Endothelial cell of umbilical vein (primary cell): ENCODE data around the gene CLSTN1. TPM values are rescaled to one million over a fixed set of nuclear protein-coding genes. Genes with fewer than 3 reads are reported as not detected.

ENCODE experiments used
- BruUV-seq: library from RNA; stranded (reverse); fragments of 400-500 nt; replicated peaks from 2 replicates; lab custom pipeline; 2021; lab: Mats Ljungman, UMichigan
- CTCF ChIA-PET: fragments of 300-600, 350-600 bp; sonication (Branson Sonifier 250); formaldehyde crosslinking; loops from one replicate; lab custom pipeline; 2021; ENCODE audit warnings: antibody characterized with exemption, inconsistent platforms; lab: Charles Lee
- POLR2A ChIA-PET: fragments of 300-600, 350-600 bp; sonication (Branson Sonifier 250); formaldehyde crosslinking; loops from one replicate; lab custom pipeline; 2021; ENCODE audit warnings: antibody characterized with exemption, inconsistent platforms; lab: Charles Lee
- DNase-seq: peaks from one replicate; pipeline ENCODE4 v3.0.0-alpha.2; 2011; ENCODE audit warnings: low read depth, low spot score
- FAIRE-seq: peaks from 2 replicates; lab custom pipeline; 2011; peaks lifted over from hg19 to GRCh38; lab: Jason Lieb, UNC
- H2AFZ ChIP-seq: 2 replicates; pipeline ENCODE4 v1.6.0; 2012; ENCODE audit warnings: low read depth, low read length, control low read depth, inconsistent platforms
- H3K27ac ChIP-seq: 2 replicates; pipeline ENCODE4 v1.5.1; 2011; ENCODE audit warnings: low read depth, mild to moderate bottlenecking, control low read depth, low read length, moderate library complexity; ENCODE audit not compliant: insufficient read depth
- H3K27me3 ChIP-seq, 2 experiments: 2 replicates each; pipeline versions ENCODE4 v1.6.0 to v1.6.1; 2011; ENCODE audit warnings: low read length in 2 of 2, mixed read lengths in 1 of 2; ENCODE audit not compliant: control insufficient read depth in 2 of 2, insufficient read depth in 2 of 2
- H3K36me3 ChIP-seq, 2 experiments: 2 replicates in 1 of 2; 3 replicates in 1 of 2; pipeline ENCODE4 v1.5.1; 2011; ENCODE audit warnings: low read length in 2 of 2, mild to moderate bottlenecking in 1 of 2, moderate library complexity in 1 of 2; ENCODE audit not compliant: control insufficient read depth in 2 of 2, insufficient read depth in 2 of 2; ENCODE audit errors: extremely low read depth in 1 of 2
- H3K4me1 ChIP-seq: 3 replicates; pipeline ENCODE4 v1.5.1; 2011; ENCODE audit warnings: mild to moderate bottlenecking, low read length; ENCODE audit not compliant: control insufficient read depth, insufficient read depth; ENCODE audit errors: extremely low read depth
- H3K4me2 ChIP-seq: 2 replicates; pipeline ENCODE4 v1.6.1; 2011; ENCODE audit warnings: low read length, control low read depth, mixed read lengths; ENCODE audit not compliant: insufficient read depth
- H3K4me3 ChIP-seq, 3 experiments: fragments of 200-600 bp in 1 of 3; sonication (generic), shearing (Covaris generic) in 1 of 3; replicated peaks in 1 of 3; 2 replicates each; pipeline ENCODE4 v1.5.1; 2011 to 2016; ENCODE audit warnings: control low read depth in 3 of 3, low read length in 3 of 3, mild to moderate bottlenecking in 2 of 3, inconsistent platforms in 1 of 3, low read depth in 1 of 3, moderate library complexity in 1 of 3; ENCODE audit not compliant: insufficient read depth in 1 of 3
- H3K79me2 ChIP-seq: 2 replicates; pipeline ENCODE4 v1.6.0; 2012; ENCODE audit warnings: low read length, inconsistent platforms; ENCODE audit not compliant: control insufficient read depth, insufficient read depth
- H3K9ac ChIP-seq: replicated peaks from 2 replicates; pipeline ENCODE3; 2011; ENCODE audit warnings: low read length, control low read depth; ENCODE audit not compliant: insufficient read depth; ENCODE audit errors: extremely low read depth
- H3K9me1 ChIP-seq: replicated peaks from 3 replicates; pipeline ENCODE4 v1.6.0; 2011; ENCODE audit warnings: mild to moderate bottlenecking, low read length; ENCODE audit not compliant: control insufficient read depth, insufficient read depth; ENCODE audit errors: extremely low read depth
- H3K9me3 ChIP-seq: replicated peaks from 2 replicates; pipeline ENCODE4 v1.5.1; 2012; ENCODE audit warnings: low read length, inconsistent platforms; ENCODE audit not compliant: control insufficient read depth, insufficient read depth
- H4K20me1 ChIP-seq: replicated peaks from 2 replicates; pipeline ENCODE3; 2011; ENCODE audit warnings: mild to moderate bottlenecking, low read length; ENCODE audit not compliant: control insufficient read depth, insufficient read depth; ENCODE audit errors: extremely low read depth
- EZH2 ChIP-seq: IDR thresholded peaks from 2 replicates; pipeline ENCODE4 v1.6.1; 2012; ENCODE audit warnings: borderline replicate concordance, low read depth, mild to moderate bottlenecking, moderate library complexity, low read length, inconsistent platforms; ENCODE audit not compliant: severe bottlenecking
- FOS ChIP-seq: IDR thresholded peaks from 2 replicates; pipeline ENCODE4 v1.6.1; 2011; ENCODE audit warnings: mild to moderate bottlenecking, low read length, moderate library complexity, borderline replicate concordance; ENCODE audit not compliant: insufficient read depth
- GATA2 ChIP-seq: IDR thresholded peaks from 2 replicates; pipeline ENCODE4 v1.7.0; 2011; ENCODE audit warnings: low read depth, mild to moderate bottlenecking, moderate library complexity, mixed read lengths, low read length; ENCODE audit not compliant: insufficient read length, insufficient read depth
- JUN ChIP-seq: IDR thresholded peaks from 2 replicates; pipeline ENCODE4 v1.6.1; 2011; ENCODE audit warnings: borderline replicate concordance, low read depth; ENCODE audit not compliant: insufficient read length, insufficient read depth
- MYC ChIP-seq: IDR thresholded peaks from one replicate; pipeline ENCODE4 v1.6.1; 2011; ENCODE audit warnings: mild to moderate bottlenecking, low read depth, low read length
- POLR2A ChIP-seq: IDR thresholded peaks from 2 replicates; pipeline ENCODE4 v1.6.1; 2012; ENCODE audit warnings: low read depth, mild to moderate bottlenecking, control low read depth, low read length
- POLR2AphosphoS5 ChIP-seq: IDR thresholded peaks from 2 replicates; pipeline ENCODE4 v1.6.1; 2012; ENCODE audit warnings: low read depth, mild to moderate bottlenecking, control low read depth, low read length, moderate library complexity; ENCODE audit not compliant: insufficient read depth
- dilution Hi-C: fragments of 300-500 bp; cut with MboI; formaldehyde crosslinking; loops from one replicate; pipeline ENCODE4 v1.15.0; 2019; ENCODE audit warnings: low sequenced_read_pairs; ENCODE audit not compliant: extremely low pct_ligation_motif_present
- intact Hi-C: fragments of 100-400 bp; cut with micrococcal nuclease; formaldehyde crosslinking; loops from one replicate; pipeline ENCODE4 v1.10.0; 2022
- polyA plus RNA-seq, 4 experiments: library from polyadenylated mRNA; depleted of rRNA in 3 of 4; stranded (reverse) in 3 of 4; unstranded in 1 of 4; fragments of >200 nt; gene quantifications; 2 replicates each; pipeline versions ENCODE4 v1.2.1 to v1.2.3, GENCODE V29; 2011 to 2012; ENCODE audit warnings: missing spikeins in 1 of 4
- total RNA-seq: library from RNA; stranded (reverse); gene quantifications from 2 replicates; pipeline ENCODE4 v1.2.3, GENCODE V29; 2021
- TF ChIP-seq, protein P1 (sequence below): IDR thresholded peaks from 2 replicates; pipeline ENCODE4 v1.6.1; 2011; ENCODE audit not compliant: insufficient read depth, insufficient read length
- TF ChIP-seq, protein P2 (sequence below), 2 donors: IDR thresholded peaks; 1 replicate in 1 of 2; 2 replicates in 1 of 2; pipeline ENCODE4 v1.5.1; 2011; ENCODE audit warnings: low read length in 2 of 2, mild to moderate bottlenecking in 2 of 2, moderate library complexity in 2 of 2, control low read depth in 1 of 2, inconsistent platforms in 1 of 2, low read depth in 1 of 2; ENCODE audit not compliant: insufficient read depth in 1 of 2; ENCODE audit errors: extremely low read depth in 1 of 2

The CLSTN1 gene
- total and polyA plus RNA-seq, 2 donors (not counting 3 experiments of a cell fraction or from before 2014, with no cell fraction given), result 49.1 to 130 TPM

DNA sequence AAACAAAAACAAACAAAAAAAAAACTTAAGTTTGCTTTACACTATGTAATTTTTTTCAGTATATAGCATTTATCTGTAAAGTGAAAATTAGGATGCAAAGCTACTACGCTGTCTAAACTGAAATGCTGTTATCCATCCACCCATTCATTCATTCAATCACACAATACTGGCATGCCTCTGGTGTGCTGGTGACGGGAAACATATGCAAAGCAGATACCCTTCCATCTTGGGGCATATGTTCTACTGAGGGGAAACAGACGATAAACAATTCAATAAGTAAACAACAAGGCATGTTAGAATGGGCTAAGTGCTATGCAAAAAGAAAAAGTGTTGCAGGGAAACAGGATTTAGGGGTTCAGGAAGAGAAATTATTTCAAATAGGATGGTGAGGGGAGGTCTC lies 3.2 kb downstream of the CLSTN1 start:
- Histone ChIP-seq H3K9me3 (no peaks in the 10 kb centered on the region), H3K4me2 (no peak overlapping the region), H3K27ac (no peak overlapping the region), H3K36me3 (no peaks in the 10 kb centered on the region), H4K20me1 (no peaks in the 10 kb centered on the region), H3K9me1 (no peaks in the 10 kb centered on the region), H3K27me3 (no peaks in the 10 kb centered on the region), H3K79me2 (peaks cover 50% of the 10 kb centered on the region), H3K4me1 (peaks cover 18% of the 10 kb centered on the region), H3K9ac (no peak overlapping the region), H3K4me3 (no peak overlapping the region), H2AFZ (no peak overlapping the region)
- BruUV-seq, result no TSS peak
- DNase-seq (no peak), FAIRE-seq (no peak)
- intact Hi-C loops, result no loop called here
- POLR2A ChIA-PET, result no interaction called here
- dilution Hi-C loops, result no loop called here
- TF ChIP-seq, protein P1, sequence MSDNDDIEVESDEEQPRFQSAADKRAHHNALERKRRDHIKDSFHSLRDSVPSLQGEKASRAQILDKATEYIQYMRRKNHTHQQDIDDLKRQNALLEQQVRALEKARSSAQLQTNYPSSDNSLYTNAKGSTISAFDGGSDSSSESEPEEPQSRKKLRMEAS, result no peak
- TF ChIP-seq MYC (no peak), POLR2A (no peak), POLR2AphosphoS5 (no peak), FOS (no peak), JUN (no peak), EZH2 (no peak), GATA2 (no peak)
- TF ChIP-seq, protein P2, sequence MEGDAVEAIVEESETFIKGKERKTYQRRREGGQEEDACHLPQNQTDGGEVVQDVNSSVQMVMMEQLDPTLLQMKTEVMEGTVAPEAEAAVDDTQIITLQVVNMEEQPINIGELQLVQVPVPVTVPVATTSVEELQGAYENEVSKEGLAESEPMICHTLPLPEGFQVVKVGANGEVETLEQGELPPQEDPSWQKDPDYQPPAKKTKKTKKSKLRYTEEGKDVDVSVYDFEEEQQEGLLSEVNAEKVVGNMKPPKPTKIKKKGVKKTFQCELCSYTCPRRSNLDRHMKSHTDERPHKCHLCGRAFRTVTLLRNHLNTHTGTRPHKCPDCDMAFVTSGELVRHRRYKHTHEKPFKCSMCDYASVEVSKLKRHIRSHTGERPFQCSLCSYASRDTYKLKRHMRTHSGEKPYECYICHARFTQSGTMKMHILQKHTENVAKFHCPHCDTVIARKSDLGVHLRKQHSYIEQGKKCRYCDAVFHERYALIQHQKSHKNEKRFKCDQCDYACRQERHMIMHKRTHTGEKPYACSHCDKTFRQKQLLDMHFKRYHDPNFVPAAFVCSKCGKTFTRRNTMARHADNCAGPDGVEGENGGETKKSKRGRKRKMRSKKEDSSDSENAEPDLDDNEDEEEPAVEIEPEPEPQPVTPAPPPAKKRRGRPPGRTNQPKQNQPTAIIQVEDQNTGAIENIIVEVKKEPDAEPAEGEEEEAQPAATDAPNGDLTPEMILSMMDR (IDR thresholded peaks at IDR 0.05; ENCODE audit: extremely low read depth in 1 of 2, insufficient read depth in 1 of 2, low read depth in 1 of 2, low read length in 2 of 2), result no peak
- CTCF ChIA-PET, result interaction anchor here (1.4 kb wide), 1 partner anchor 36 kb away, joined by 3 read pairs; no protein-coding TSS in a partner anchor
